ENCODE measurements around the gene NLGN1.

- no peak for TF ChIP-seq CTCF (IDR thresholded peaks at IDR 0.05 in 2 of 3, conservative IDR thresholded peaks at IDR 0.05 in 1 of 3; ENCODE audit: borderline replicate concordance in 1 of 3, insufficient read depth in 1 of 3, low read depth in 2 of 3, low read length in 2 of 3)
- TF ChIP-seq SIN3A (IDR thresholded peaks at IDR 0.05; ENCODE audit: low read depth), result no peak
- no peak for TF ChIP-seq MAX (IDR thresholded peaks at IDR 0.05)
- no peak for TF ChIP-seq YY1 (IDR thresholded peaks at IDR 0.05; ENCODE audit: extremely low read depth, insufficient replicate concordance, low read depth, low read length)
- no peak for TF ChIP-seq EZH2 (IDR thresholded peaks at IDR 0.05)
These were observed 301.8 kb downstream of the NLGN1 start for GRCh38 chr3:173699353-173699752.
